Ovary (tissue), 9 donors: Measurements from ENCODE around the gene ZNF487. TPM values are rescaled to one million over a fixed set of nuclear protein-coding genes. Genes with fewer than 3 reads are reported as not detected.

Source experiments
- DNase-seq, 5 donors: peaks; one replicate each; pipeline ENCODE4 v3.0.0-alpha.2; 2019 to 2020
- H3K27ac ChIP-seq, 2 donors: fragments of 200-600 bp; one replicate each; pipeline versions ENCODE4 v1.5.1 to v1.8.0; 2019 to 2022
- H3K27me3 ChIP-seq: fragments of 200-600 bp; one replicate; pipeline ENCODE4 v1.8.0; 2022
- H3K36me3 ChIP-seq: fragments of 200-600 bp; sonication (generic); one replicate; pipeline ENCODE4 v1.5.1; 2019
- H3K4me1 ChIP-seq: one replicate; pipeline ENCODE4 v1.8.1; 2013; ENCODE audit warnings: mild to moderate bottlenecking, moderate library complexity; ENCODE audit not compliant: insufficient read depth
- H3K4me3 ChIP-seq: fragments of 200-600 bp; sonication (generic); one replicate; pipeline ENCODE4 v1.5.1; 2017
- H3K9me3 ChIP-seq, 2 donors: fragments of 200-600 bp in 1 of 2; sonication (generic) in 1 of 2; one replicate each; pipeline versions ENCODE4 v1.5.1 to v1.8.1; 2013 to 2019; ENCODE audit warnings: mild to moderate bottlenecking in 1 of 2, moderate library complexity in 1 of 2
- CTCF ChIP-seq, 3 donors: fragments of 450-650 bp in 2 of 3; fragments of 200-600 bp in 1 of 3; IDR thresholded peaks; one replicate each; pipeline versions ENCODE4 v1.5.1 to v1.8.0; 2016 to 2022; ENCODE audit warnings: antibody characterized with exemption in 3 of 3, mild to moderate bottlenecking in 1 of 3
- EP300 ChIP-seq: sonication (generic); formaldehyde crosslinking; IDR thresholded peaks from one replicate; pipeline ENCODE4 v1.6.1; 2017; ENCODE audit warnings: antibody characterized with exemption
- POLR2A ChIP-seq: fragments of 450-650 bp; IDR thresholded peaks from one replicate; pipeline ENCODE4 v1.6.1; 2017; ENCODE audit warnings: antibody characterized with exemption, mild to moderate bottlenecking, moderate library complexity
- WGBS, 3 donors: extraction: QIAGEN DNeasy Blood & Tissue Kit in 1 of 3; methylation state at CpG; one replicate each; pipeline versions ENCODE4 v1.1.5 to v1.1.7; 2013 to 2017; 5-methylcytosine and 5-hydroxymethylcytosine counted together
- intact Hi-C, 4 donors: fragments of 100-400 bp; cut with DNase I; formaldehyde crosslinking; loops; one replicate each; pipeline versions ENCODE4 v1.11.0 to v1.15.1; 2022 to 2023
- polyA plus RNA-seq, 2 donors: library from polyadenylated mRNA; stranded (reverse); fragments of 200-250 nt in 1 of 2; fragments of 350-450 nt in 1 of 2; fragmentation: Illumina TruSeq in 1 of 2; extraction: RNeasy Lipid Tissue Mini Kit (QIAGEN cat#74804) in 1 of 2; gene quantifications; one replicate each; pipeline ENCODE4 v1.2.3, GENCODE V29; 2013 to 2014
- total RNA-seq, 7 donors: library from RNA; depleted of rRNA in 2 of 7; stranded (reverse); fragments of >200 nt in 2 of 7; fragmentation: NEBNext Ultra II Directional in 3 of 7; extraction: Animal tissue kit (Norgen Biotek cat#: 25700) in 3 of 7; gene quantifications; one replicate each; pipeline versions ENCODE4 v1.1.0 to v1.2.4, GENCODE V29; 2016 to 2023
- donor health status: DM: no; HTN: no; CAD: no; lungs with moderate emphysema.
- donor health status: DM: no; HTN: no; CAD: no.
- donor health status: Bipolar disorder and iron deficiency.
- donor health status: DM: yes; HTN: yes; CAD: no.
- donor health status: DM: no; HTN: no; CAD: no.
- donor health status: DM: yes; HTN: yes; CAD: no.

ZNF487 gene
- total and polyA plus RNA-seq, 9 donors: 6.4 to 30.1 (median 8.2) TPM

- no peaks in the 10 kb centered on the region for H3K27me3 ChIP-seq
- peaks cover 5% of the 10 kb centered on the region for H3K4me1 ChIP-seq
- H3K9me3 ChIP-seq: no peaks in the 10 kb centered on the region
- H3K36me3 ChIP-seq: no peaks in the 10 kb centered on the region
- WGBS, 3 donors: 74 to 84% (median 80%) methylated on average over 14 of the region's 14 CpGs
- no peak for DNase-seq
- no peak overlapping the region for H3K27ac ChIP-seq
- no peak for TF ChIP-seq POLR2A
- no peak for TF ChIP-seq CTCF (IDR thresholded peaks at IDR 0.05)
- no peak for TF ChIP-seq EP300
- H3K4me3 ChIP-seq: no peak overlapping the region
- intact Hi-C loops: no loop called here
Measured at GRCh38 chr10:43410345-43410744, 26.6 kb upstream of the ZNF487 start.

DNA sequence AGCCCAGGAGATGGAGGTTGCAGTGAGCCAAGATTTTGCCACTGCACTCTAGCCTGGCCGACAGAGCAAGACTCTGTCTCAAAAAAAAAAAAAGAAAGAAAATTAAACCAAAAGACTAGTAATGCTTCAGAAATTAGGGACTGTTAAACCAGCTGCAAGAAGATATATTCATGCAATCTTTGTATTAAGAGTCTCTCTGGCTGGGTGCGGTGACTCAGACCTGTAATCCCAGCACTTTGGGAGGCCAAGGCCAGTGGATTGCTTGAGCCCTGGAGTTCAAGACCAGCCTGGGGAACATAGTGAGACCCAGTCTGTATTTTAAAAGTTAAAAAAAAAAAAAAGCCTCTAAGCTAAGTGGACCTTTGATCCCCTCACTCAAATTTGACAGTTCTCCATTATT, 25.4 kb upstream of the ZNF487 start:
- H3K4me3 ChIP-seq: no peak overlapping the region
- 59 to 66% (median 66%) methylated on average over 2 of the region's 2 CpGs for WGBS, 3 donors
- no peak overlapping the region for H3K27ac ChIP-seq
- no peaks in the 10 kb centered on the region for H3K27me3 ChIP-seq
- DNase-seq: no peak
- H3K9me3 ChIP-seq: no peaks in the 10 kb centered on the region
- intact Hi-C loops: no loop called here
- TF ChIP-seq CTCF (IDR thresholded peaks at IDR 0.05) (no peak), EP300 (no peak), POLR2A (no peak)
- no peaks in the 10 kb centered on the region for H3K36me3 ChIP-seq
- H3K4me1 ChIP-seq: peaks cover 3% of the 10 kb centered on the region

DNA sequence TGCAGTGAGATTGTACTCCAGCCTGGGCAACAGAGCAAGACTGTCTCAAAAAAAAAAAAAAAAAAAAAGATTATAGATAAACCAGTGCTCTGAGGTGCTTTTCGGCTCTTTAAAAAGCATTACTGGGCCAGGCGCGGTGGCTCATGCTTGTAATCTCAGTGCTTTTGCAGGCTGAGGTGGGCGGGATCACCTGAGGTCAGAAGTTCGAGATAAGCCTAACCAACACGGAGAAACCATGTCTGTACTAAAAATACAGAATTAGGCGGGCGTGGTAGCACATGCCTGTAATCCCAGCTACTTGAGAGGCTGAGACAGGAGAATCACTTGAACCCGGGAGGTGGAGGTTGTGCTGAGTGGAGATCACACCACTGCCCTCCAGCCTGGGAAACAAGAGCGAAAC, 21.4 kb upstream of the ZNF487 start:
- H3K4me1 ChIP-seq: peaks cover 2% of the 10 kb centered on the region
- intact Hi-C loops: no loop called here
- no peak for DNase-seq

GRCh38 chr10:43417950-43418768, 18.8 kb upstream of the ZNF487 start:
- no peaks in the 10 kb centered on the region for H3K9me3 ChIP-seq
- no peaks in the 10 kb centered on the region for H3K36me3 ChIP-seq
- intact Hi-C loops: no loop called here
- TF ChIP-seq EP300: no peak
- TF ChIP-seq POLR2A: no peak
- TF ChIP-seq CTCF (IDR thresholded peaks at IDR 0.05): no peak
- DNase-seq: no peak
- peaks cover 5% of the 10 kb centered on the region for H3K4me1 ChIP-seq
- 63 to 67% (median 66%) methylated on average over 14 of the region's 14 CpGs for WGBS, 3 donors
- H3K27me3 ChIP-seq: no peaks in the 10 kb centered on the region
- H3K27ac ChIP-seq: no peak overlapping the region
- H3K4me3 ChIP-seq: no peak overlapping the region

More for the DNA sequence above, 21.4 kb upstream of the ZNF487 start:
- no peak overlapping the region for H3K4me3 ChIP-seq
- no peaks in the 10 kb centered on the region for H3K36me3 ChIP-seq
- H3K27me3 ChIP-seq: no peaks in the 10 kb centered on the region
- H3K9me3 ChIP-seq: no peaks in the 10 kb centered on the region
- 86 to 91% (median 90%) methylated on average over 10 of the region's 10 CpGs for WGBS, 3 donors
- H3K27ac ChIP-seq: no peak overlapping the region
- no peak for TF ChIP-seq POLR2A
- TF ChIP-seq CTCF (IDR thresholded peaks at IDR 0.05): no peak
- TF ChIP-seq EP300: no peak
